ENCODE measurements around the gene RPRD1B. TPM values are rescaled to one million over a fixed set of nuclear protein-coding genes. Genes with fewer than 3 reads are reported as not detected.

The RPRD1B gene
- total and polyA plus RNA-seq, 2 of the 13 experiments (the other 11 are each of a cell fraction or from before 2014, with no cell fraction given), result 31.1 to 41.5 TPM

- H3K4me1 ChIP-seq (ENCODE audit: insufficient read depth, low read length), result peaks cover 36% of the 10 kb centered on the region
- TF ChIP-seq TEAD2 (CRISPR knock-in tag; IDR thresholded peaks at IDR 0.05) (no peak), REL (CRISPR knock-in tag; conservative IDR thresholded peaks at IDR 0.05) (no peak), ISL2 (CRISPR knock-in tag; IDR thresholded peaks at IDR 0.05) (no peak), ZEB1 (IDR thresholded peaks at IDR 0.05; ENCODE audit: insufficient replicate concordance, low read depth) (no peak), NFKB2 (CRISPR knock-in tag; IDR thresholded peaks at IDR 0.05; ENCODE audit: borderline replicate concordance) (no peak), ZBTB42 (CRISPR knock-in tag; IDR thresholded peaks at IDR 0.05) (no peak), ZBTB49 (CRISPR knock-in tag; IDR thresholded peaks at IDR 0.05; ENCODE audit: borderline replicate concordance) (no peak), ARID3A (IDR thresholded peaks at IDR 0.05; ENCODE audit: low read depth, low read length) (no peak), ZNF510 (CRISPR knock-in tag; IDR thresholded peaks at IDR 0.05; ENCODE audit: low read depth) (no peak), ZSCAN31 (CRISPR knock-in tag; IDR thresholded peaks at IDR 0.05; ENCODE audit: low read depth) (no peak), ZNF740 (CRISPR knock-in tag; IDR thresholded peaks at IDR 0.05) (no peak), NFE2L1 (CRISPR knock-in tag; IDR thresholded peaks at IDR 0.05; ENCODE audit: borderline replicate concordance) (no peak), KDM5A (IDR thresholded peaks at IDR 0.05; ENCODE audit: borderline replicate concordance, low read length) (no peak), NBN (conservative IDR thresholded peaks at IDR 0.05) (no peak)
- CTCF ChIA-PET (ENCODE audit: low intra/inter-chr PET ratio, low total read pairs), result no interaction called here
- H3K36me3 ChIP-seq (replicated peaks in 1 of 2; ENCODE audit: control insufficient read depth in 1 of 2, insufficient read depth in 2 of 2, low read length in 2 of 2), result no peaks in the 10 kb centered on the region; a peak in 1 of 5 replicates
- H3K4me3 ChIP-seq (replicated peaks in 1 of 3; ENCODE audit: insufficient read depth in 1 of 3, low read depth in 2 of 3, low read length in 3 of 3), result no peak overlapping the region
- no peaks in the 10 kb centered on the region for H3K9me3 ChIP-seq (ENCODE audit: low read length)
- POLR2A ChIA-PET, result interaction anchor here (1.8 to 2.3 kb wide), 2 partner anchors 7 to 27 kb away, joined by 4 to 15 read pairs; no protein-coding TSS in a partner anchor
- DNase-seq (ENCODE audit: low spot score), result no peak
- H3K27ac ChIP-seq (ENCODE audit: extremely low read length, insufficient read depth, low read length), result no peak overlapping the region
- 91% methylated on average over 14 of the region's 14 CpGs for WGBS (ENCODE audit: low lambda C conversion rate)
- no peak for FAIRE-seq
- H4K20me1 ChIP-seq (ENCODE audit: insufficient read depth, low read length), result no peaks in the 10 kb centered on the region
- no peaks in the 10 kb centered on the region for H3K79me2 ChIP-seq (ENCODE audit: insufficient read depth, low read length)
- BruUV-seq (replicated peaks), result no TSS peak
- no peak overlapping the region for H3K9ac ChIP-seq (ENCODE audit: insufficient read depth, low read depth, low read length)
- no peak overlapping the region for H3K4me2 ChIP-seq (ENCODE audit: low read depth, low read length)
- in situ Hi-C loops (cut with HindIII; ENCODE audit: extremely low pct_ligation_motif_present, low pct_unique_long_range_greater_than_20kb), result no loop called here
- no peaks in the 10 kb centered on the region for H3K27me3 ChIP-seq (ENCODE audit: control insufficient read depth in 1 of 2, insufficient read depth in 2 of 2, low read length in 2 of 2)
- intact Hi-C loops (cut with micrococcal nuclease; ENCODE audit: unreplicated experiment), result no loop called here
- H2AFZ ChIP-seq (ENCODE audit: low read length), result no peak overlapping the region
- no peak for ATAC-seq
Measured at GRCh38 chr20:38136421-38137245, 103.1 kb downstream of the RPRD1B start.
